K562 (cell line): ENCODE measurements around the gene SLC35F4. TPM values are rescaled to one million over a fixed set of nuclear protein-coding genes. Genes with fewer than 3 reads are reported as not detected.

Experiments
- ATAC-seq: fragments of 200-7000 bp; cut with Tn5 transposase; 3 replicates; pipeline ENCODE4 v1.9.1; 2020; ENCODE audit warnings: moderate library complexity
- BruUV-seq: library from RNA; stranded (reverse); fragments of 400-500 nt; replicated peaks from 2 replicates; lab custom pipeline; 2021; lab: Mats Ljungman, UMichigan
- CTCF ChIA-PET: fragments of 300-600 bp; formaldehyde crosslinking; extraction: SDS; loops from one replicate; lab custom pipeline; 2021; ENCODE audit warnings: low intra/inter-chr PET ratio; lab: Yijun Ruan, JAX
- POLR2A ChIA-PET: fragments of 300-600, 350-650 bp; sonication (Branson Sonifier 250); formaldehyde crosslinking; extraction: SDS; loops from one replicate; lab custom pipeline; 2021; ENCODE audit warnings: antibody characterized with exemption, inconsistent platforms; lab: Yijun Ruan, JAX
- DNase-seq, 4 experiments: peaks; one replicate each; pipeline versions ENCODE4 v3.0.0 to v3.0.0-alpha.2; 2011 to 2018; ENCODE audit warnings: low spot score in 3 of 4, mixed read lengths in 3 of 4; ENCODE audit errors: extremely low read depth in 1 of 4
- FAIRE-seq: peaks from 2 replicates; lab custom pipeline; 2011; peaks lifted over from hg19 to GRCh38; lab: Jason Lieb, UNC
- H2AFZ ChIP-seq: 2 replicates; pipeline ENCODE4 v1.6.0; 2011; ENCODE audit warnings: low read depth, low read length, control low read depth, inconsistent platforms
- H3K27ac ChIP-seq: fragments of 200-600 bp; 3 replicates; pipeline ENCODE4 v1.8.0; 2011; ENCODE audit warnings: low read depth, mild to moderate bottlenecking, control low read depth, inconsistent platforms, low read length, moderate library complexity, mixed read lengths; ENCODE audit errors: extremely low read depth
- H3K27me3 ChIP-seq, 2 experiments: fragments of 300-600 bp in 1 of 2; 2 replicates in 1 of 2; 3 replicates in 1 of 2; pipeline versions ENCODE4 v1.6.0 to v1.8.0; 2011; ENCODE audit warnings: inconsistent platforms in 2 of 2, low read length in 2 of 2, mild to moderate bottlenecking in 1 of 2, mixed read lengths in 1 of 2, moderate library complexity in 1 of 2; ENCODE audit not compliant: control insufficient read depth in 2 of 2, insufficient read depth in 2 of 2
- H3K36me3 ChIP-seq: fragments of 300-600 bp; 3 replicates; pipeline ENCODE4 v1.8.0; 2011; ENCODE audit warnings: mild to moderate bottlenecking, low read length, inconsistent platforms; ENCODE audit not compliant: control insufficient read depth, insufficient read depth
- H3K4me1 ChIP-seq, 2 experiments: fragments of 200-600 bp in 1 of 2; replicated peaks in 1 of 2; 2 replicates in 1 of 2; 3 replicates in 1 of 2; pipeline versions ENCODE4 v1.5.1 to v1.8.0; 2011; ENCODE audit warnings: inconsistent platforms in 2 of 2, low read length in 2 of 2, mild to moderate bottlenecking in 1 of 2, mixed read lengths in 1 of 2, moderate library complexity in 1 of 2; ENCODE audit not compliant: control insufficient read depth in 2 of 2, insufficient read depth in 2 of 2
- H3K4me2 ChIP-seq: 2 replicates; pipeline ENCODE4 v1.6.1; 2011; ENCODE audit warnings: low read length, control low read depth, inconsistent platforms, mixed read lengths; ENCODE audit not compliant: insufficient read depth
- H3K4me3 ChIP-seq: fragments of 200-600 bp; sonication (generic), shearing (Covaris generic); 2 replicates; pipeline ENCODE4 v1.5.1; 2016; ENCODE audit warnings: control low read depth, inconsistent platforms
- H3K79me2 ChIP-seq: fragments of 200-600 bp; 3 replicates; pipeline ENCODE4 v1.8.0; 2011; ENCODE audit warnings: low read length, inconsistent platforms; ENCODE audit not compliant: control insufficient read depth, insufficient read depth
- H3K9ac ChIP-seq, 2 experiments: 2 replicates each; pipeline versions ENCODE4 v1.6.0 to v1.6.1; 2011; ENCODE audit warnings: low read depth in 2 of 2, low read length in 2 of 2, control low read depth in 1 of 2, inconsistent platforms in 1 of 2, mild to moderate bottlenecking in 1 of 2, mixed read lengths in 1 of 2; ENCODE audit not compliant: insufficient read depth in 1 of 2
- H3K9me1 ChIP-seq: one replicate; pipeline ENCODE4 v1.6.0; 2011; ENCODE audit warnings: inconsistent platforms, mild to moderate bottlenecking, low read length, moderate library complexity; ENCODE audit not compliant: control insufficient read depth, insufficient read depth
- H3K9me3 ChIP-seq: replicated peaks from 2 replicates; pipeline ENCODE4 v1.5.1; 2011; ENCODE audit warnings: low read depth, low read length, inconsistent platforms; ENCODE audit not compliant: control insufficient read depth, insufficient read depth
- H4K20me1 ChIP-seq: replicated peaks from 2 replicates; pipeline ENCODE4 v1.6.1; 2011; ENCODE audit warnings: low read length, inconsistent platforms, mixed read lengths; ENCODE audit not compliant: control insufficient read depth, insufficient read depth
- CBFA2T3 ChIP-seq: fragments of 450-650 bp; IDR thresholded peaks from 2 replicates; pipeline ENCODE4 v1.6.1; 2017
- FOSL1 ChIP-seq: fragments of 200-800 bp; sonication (Bioruptor generic); conservative IDR thresholded peaks from 2 replicates; pipeline ENCODE4 v1.6.1; 2016; ENCODE audit warnings: missing genetic modification characterization, missing compliant biosample characterization
- HDAC6 ChIP-seq: IDR thresholded peaks from 2 replicates; pipeline ENCODE4 v1.6.1; 2012; ENCODE audit warnings: low read depth, mild to moderate bottlenecking, control low read depth, inconsistent platforms, low read length, moderate library complexity
- HNRNPUL1 ChIP-seq: fragments of 200-400 bp; formaldehyde crosslinking; IDR thresholded peaks from 2 replicates; pipeline ENCODE4 v1.6.1; 2017; ENCODE audit warnings: low read length
- HOXB6 ChIP-seq: fragments of 250-450 bp; sonication (Bioruptor Pico); IDR thresholded peaks from 2 replicates; pipeline ENCODE4 v1.5.1; 2022; ENCODE audit warnings: mild to moderate bottlenecking, borderline replicate concordance
- MED1 ChIP-seq: sonication (generic); formaldehyde crosslinking; IDR thresholded peaks from 2 replicates; pipeline ENCODE4 v1.8.1; 2023; ENCODE audit warnings: missing genetic modification reagents, borderline replicate concordance
- TBL1XR1 ChIP-seq, 2 experiments: IDR thresholded peaks; 2 replicates each; pipeline ENCODE4 v1.6.1; 2012; ENCODE audit warnings: improper control_type of control experiment in 2 of 2, low read length in 2 of 2, mild to moderate bottlenecking in 1 of 2
- ZNF12 ChIP-seq: sonication (generic); formaldehyde crosslinking; IDR thresholded peaks from 2 replicates; pipeline ENCODE4 v1.4.0; 2020; ENCODE audit warnings: mild to moderate bottlenecking, missing genetic modification reagents
- ZNF146 ChIP-seq: IDR thresholded peaks from one replicate; pipeline ENCODE4 v1.6.1; 2018; ENCODE audit warnings: missing compliant biosample characterization; ENCODE audit not compliant: unreplicated experiment
- ZNF79 ChIP-seq: fragments of 250-450 bp; sonication (Bioruptor Pico); IDR thresholded peaks from 2 replicates; pipeline ENCODE4 v1.4.0; 2020; ENCODE audit warnings: low read depth, mild to moderate bottlenecking, moderate library complexity
- in situ Hi-C: fragments of 300-500 bp; cut with MboI; formaldehyde crosslinking; loops from 4 replicates; pipeline ENCODE4 v1.15.0; 2018; ENCODE audit warnings: inconsistent platforms, mixed read lengths
- intact Hi-C: fragments of 100-400 bp; cut with micrococcal nuclease; formaldehyde crosslinking; loops from 2 replicates; pipeline ENCODE4 v1.14.2; 2022
- polyA plus RNA-seq, 8 experiments: library from polyadenylated mRNA; depleted of rRNA in 4 of 8; stranded (reverse) in 5 of 8; unstranded in 3 of 8; fragments of >200 nt; fragmentation: Nextera tagmentation in 2 of 8; fragmentation: Illumina TruSeq in 1 of 8; extraction: Ambion mirVana in 2 of 8; extraction: Trizol in 1 of 8; gene quantifications; 2 replicates each; pipeline versions ENCODE4 v1.2.1 to v1.2.3, GENCODE V29; 2011 to 2014; ENCODE audit warnings: inconsistent platforms in 1 of 8, missing spikeins in 1 of 8
- total RNA-seq, 7 experiments: library from RNA; depleted of rRNA in 6 of 7; stranded (reverse); fragments of >200 nt in 6 of 7; fragmentation: Illumina TruSeq in 2 of 7; extraction: Trizol in 2 of 7; gene quantifications; 2 replicates each; pipeline versions ENCODE4 v1.2.1 to v1.2.3, GENCODE V29; 2011 to 2021; ENCODE audit warnings: low replicate concordance in 1 of 7
- TF ChIP-seq, protein P1 (sequence below): fragments of 250-450 bp; sonication (Bioruptor Pico); IDR thresholded peaks from 2 replicates; pipeline ENCODE4 v1.5.0; 2021; ENCODE audit warnings: mild to moderate bottlenecking, moderate library complexity

SLC35F4 gene
- total and polyA plus RNA-seq, 9 of the 15 experiments (the other 6 are each of a cell fraction or from before 2014, with no cell fraction given), result 0.01 TPM; not detected in 8

DNA sequence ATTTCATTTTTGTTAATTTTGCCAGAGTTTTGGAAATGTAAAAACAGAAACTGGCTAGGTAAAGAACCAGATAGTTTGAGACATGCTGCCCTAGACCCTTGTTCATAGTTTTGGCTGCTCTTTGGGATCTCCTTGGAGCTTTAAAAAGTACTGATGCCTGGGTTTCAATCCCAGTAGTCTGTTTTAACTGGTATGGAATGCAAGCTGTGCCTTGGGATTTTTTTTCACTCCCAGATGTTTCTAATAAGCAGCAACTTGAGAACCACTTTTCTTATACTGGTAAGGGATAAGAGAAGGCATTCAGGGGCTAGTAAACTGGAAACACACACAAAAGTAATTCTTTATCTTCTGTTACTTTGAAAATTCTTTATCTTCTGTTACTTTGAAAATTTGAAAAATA, 18.8 kb downstream of the SLC35F4 start:
- H3K27ac ChIP-seq, result no peak overlapping the region
- H2AFZ ChIP-seq, result no peak overlapping the region
- H3K4me3 ChIP-seq, result no peak overlapping the region
- TF ChIP-seq HDAC6, result no peak
- TF ChIP-seq ZNF12, result no peak
- TF ChIP-seq, protein P1, sequence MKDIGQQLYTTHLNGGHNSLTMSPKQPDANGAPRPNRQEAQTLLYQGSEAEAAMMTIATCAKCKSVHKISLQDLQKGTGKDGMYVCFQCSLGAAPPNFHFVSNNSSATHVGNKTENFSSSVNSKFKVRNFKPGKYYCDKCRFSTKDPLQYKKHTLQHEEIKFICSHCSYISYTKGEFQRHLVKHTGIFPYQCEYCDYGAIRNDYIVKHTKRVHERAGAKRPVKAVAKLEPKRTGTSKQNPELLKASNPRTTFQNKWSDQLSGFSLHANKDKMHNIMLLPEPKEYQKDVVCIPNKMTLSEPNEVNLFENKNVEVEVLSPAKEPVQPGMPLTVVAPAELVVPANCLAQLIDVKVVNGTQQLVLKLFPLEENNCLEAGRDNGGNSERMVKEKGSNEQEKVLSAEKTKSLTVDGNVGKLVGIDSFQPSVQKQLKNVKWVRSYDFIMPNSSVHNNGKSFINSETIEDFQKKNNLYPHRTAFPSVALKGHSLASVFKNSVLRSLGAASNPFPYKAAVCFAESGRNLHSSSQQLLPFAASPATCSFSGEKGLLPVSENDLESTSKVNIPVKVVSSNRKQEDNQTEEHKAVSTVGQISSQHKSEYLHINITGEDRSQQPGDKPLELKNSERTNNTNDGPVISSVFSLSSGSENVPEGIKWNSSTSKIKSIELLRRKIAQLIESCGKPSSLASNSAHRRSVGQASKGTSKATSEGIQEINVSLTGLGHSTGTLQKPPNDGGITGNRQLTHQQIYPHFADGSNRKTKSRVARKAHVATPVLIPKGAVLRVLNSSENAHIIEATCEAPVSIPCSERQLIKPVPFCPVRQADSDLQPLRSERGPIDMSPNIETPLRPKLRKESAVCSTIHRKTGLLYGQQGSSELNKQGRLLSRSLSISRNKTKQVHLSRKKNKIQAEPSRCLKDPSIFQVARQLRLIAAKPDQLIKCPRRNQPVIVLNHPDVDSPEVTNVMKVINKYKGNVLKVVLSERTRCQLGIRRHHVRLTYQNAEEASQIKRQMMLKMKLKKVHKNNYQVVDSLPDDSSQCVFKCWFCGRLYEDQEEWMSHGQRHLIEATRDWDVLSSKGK (CRISPR knock-in tag), result no peak
- TF ChIP-seq MED1, result no peak
- TF ChIP-seq CBFA2T3, result no peak
- no peak for TF ChIP-seq ZNF146
- no peak for TF ChIP-seq HNRNPUL1
- TF ChIP-seq TBL1XR1 (IDR thresholded peaks at IDR 0.05; ENCODE audit: low read length in 2 of 2), result no peak
- TF ChIP-seq HOXB6 (CRISPR knock-in tag), result no peak
- no peak for TF ChIP-seq FOSL1
- no peak for TF ChIP-seq ZNF79 (CRISPR knock-in tag)
- no peaks in the 10 kb centered on the region for H3K4me1 ChIP-seq
- H3K9me1 ChIP-seq, result no peaks in the 10 kb centered on the region
- no peak overlapping the region for H3K9ac ChIP-seq
- ChIA-PET CTCF (no interaction called here), POLR2A (no interaction called here)
- no peak overlapping the region for H3K4me2 ChIP-seq
- no peaks in the 10 kb centered on the region for H3K9me3 ChIP-seq
- DNase-seq, result no peak
- FAIRE-seq, result no peak
- BruUV-seq, result no TSS peak
- no peaks in the 10 kb centered on the region for H3K27me3 ChIP-seq
- intact Hi-C loops (no loop called here), in situ Hi-C loops (no loop called here)
- no peaks in the 10 kb centered on the region for H3K36me3 ChIP-seq
- ATAC-seq, result no peak
- H4K20me1 ChIP-seq, result no peaks in the 10 kb centered on the region
- no peaks in the 10 kb centered on the region for H3K79me2 ChIP-seq
